ENCODE results near the gene ADGRG2. TPM values are rescaled to one million over a fixed set of nuclear protein-coding genes. Genes with fewer than 3 reads are reported as not detected.
A peak's percentile ranks its signal among the peaks of the same experiment; 100 is the strongest.

ADGRG2 gene
- total RNA-seq, 1 experiment from 2014 or later: not detected

- POLR2A ChIA-PET: no interaction called here
- Mint-ChIP-seq H3K27me3 (ENCODE audit: insufficient read depth, unreplicated experiment) (no peaks in the 10 kb centered on the region), H3K36me3 (ENCODE audit: insufficient read depth, unreplicated experiment) (no peaks in the 10 kb centered on the region), H3K4me1 (ENCODE audit: low read depth, unreplicated experiment) (peaks cover 7% of the 10 kb centered on the region), H3K9me3 (ENCODE audit: unreplicated experiment) (no peaks in the 10 kb centered on the region), H3K27ac (ENCODE audit: unreplicated experiment) (no peak overlapping the region), H3K4me3 (ENCODE audit: unreplicated experiment) (peak overlapping the region; percentile 7)
- Histone ChIP-seq H3K36me3 (ENCODE audit: control insufficient read depth, insufficient read depth, low read length) (no peaks in the 10 kb centered on the region), H3K4me3 (ENCODE audit: low read depth, low read length) (no peak overlapping the region), H3K4me1 (no peaks in the 10 kb centered on the region), H3K9me3 (no peaks in the 10 kb centered on the region), H3K27me3 (replicated peaks; ENCODE audit: control insufficient read depth, insufficient read depth, low read length) (no peaks in the 10 kb centered on the region)
- CTCF ChIA-PET: no interaction called here
- intact Hi-C loops (cut with micrococcal nuclease; ENCODE audit: unreplicated experiment): no loop called here
- BruUV-seq (replicated peaks): no TSS peak
- no peak for DNase-seq
- TF ChIP-seq CTCF (IDR thresholded peaks at IDR 0.05; ENCODE audit: insufficient read depth in 1 of 2, low read depth in 1 of 2, low read length in 1 of 2, severe bottlenecking in 1 of 2, unreplicated experiment in 1 of 2): no peak
These were observed 75.7 kb downstream of the ADGRG2 start for GRCh38 chrX:19046343-19047215.

GRCh38 chrX:19040373-19040772, 81.9 kb downstream of the ADGRG2 start:
- H3K4me1 Mint-ChIP-seq (ENCODE audit: low read depth, unreplicated experiment): no peaks in the 10 kb centered on the region
- intact Hi-C loops (cut with micrococcal nuclease; ENCODE audit: unreplicated experiment): no loop called here
- H3K27me3 ChIP-seq (replicated peaks; ENCODE audit: control insufficient read depth, insufficient read depth, low read length): no peaks in the 10 kb centered on the region
- no peaks in the 10 kb centered on the region for H3K9me3 Mint-ChIP-seq (ENCODE audit: unreplicated experiment)
- peak in 1 of 2 experiments; percentile 12 for TF ChIP-seq CTCF (IDR thresholded peaks at IDR 0.05; ENCODE audit: insufficient read depth in 1 of 2, low read depth in 1 of 2, low read length in 1 of 2, severe bottlenecking in 1 of 2, unreplicated experiment in 1 of 2)
- no peaks in the 10 kb centered on the region for H3K9me3 ChIP-seq
- ChIA-PET POLR2A (no interaction called here), CTCF (interaction anchor here (0.6 to 0.9 kb wide), 2 partner anchors 99 to 157 kb away, joined by 3 to 8 read pairs; no protein-coding TSS in a partner anchor)
- no peaks in the 10 kb centered on the region for H3K36me3 ChIP-seq (ENCODE audit: control insufficient read depth, insufficient read depth, low read length)
- no peaks in the 10 kb centered on the region for H3K36me3 Mint-ChIP-seq (ENCODE audit: insufficient read depth, unreplicated experiment)
- no peaks in the 10 kb centered on the region for H3K4me1 ChIP-seq
- DNase-seq: no peak
- H3K4me3 Mint-ChIP-seq (ENCODE audit: unreplicated experiment): no peak overlapping the region
- no peak overlapping the region for H3K27ac Mint-ChIP-seq (ENCODE audit: unreplicated experiment)
- BruUV-seq (replicated peaks): no TSS peak
- peaks cover 5% of the 10 kb centered on the region for H3K27me3 Mint-ChIP-seq (ENCODE audit: insufficient read depth, unreplicated experiment)
- H3K4me3 ChIP-seq (ENCODE audit: low read depth, low read length): no peak overlapping the region

- Mint-ChIP-seq H3K4me3 (ENCODE audit: unreplicated experiment) (no peak overlapping the region), H3K27me3 (ENCODE audit: insufficient read depth, unreplicated experiment) (peaks cover 5% of the 10 kb centered on the region), H3K4me1 (ENCODE audit: low read depth, unreplicated experiment) (no peaks in the 10 kb centered on the region), H3K9me3 (ENCODE audit: unreplicated experiment) (no peaks in the 10 kb centered on the region), H3K36me3 (ENCODE audit: insufficient read depth, unreplicated experiment) (no peaks in the 10 kb centered on the region), H3K27ac (ENCODE audit: unreplicated experiment) (no peak overlapping the region)
- no TSS peak for BruUV-seq (replicated peaks)
- H3K36me3 ChIP-seq (ENCODE audit: control insufficient read depth, insufficient read depth, low read length): no peaks in the 10 kb centered on the region
- H3K27me3 ChIP-seq (replicated peaks; ENCODE audit: control insufficient read depth, insufficient read depth, low read length): no peaks in the 10 kb centered on the region
- no peaks in the 10 kb centered on the region for H3K4me1 ChIP-seq
- DNase-seq: no peak
- intact Hi-C loops (cut with micrococcal nuclease; ENCODE audit: unreplicated experiment): no loop called here
- H3K9me3 ChIP-seq: no peaks in the 10 kb centered on the region
- POLR2A ChIA-PET: no interaction called here
- H3K4me3 ChIP-seq (ENCODE audit: low read depth, low read length): no peak overlapping the region
- no peak for TF ChIP-seq CTCF (IDR thresholded peaks at IDR 0.05; ENCODE audit: insufficient read depth in 1 of 2, low read depth in 1 of 2, low read length in 1 of 2, severe bottlenecking in 1 of 2, unreplicated experiment in 1 of 2)
- CTCF ChIA-PET: no interaction called here
These were observed 88.2 kb downstream of the ADGRG2 start for GRCh38 chrX:19034025-19034424.
